Body of pancreas (tissue), 4 donors: ENCODE measurements around the gene ZEB2.

Source experiments
- POLR2A ChIP-seq, 3 donors: fragments of 450-650 bp; IDR thresholded peaks; one replicate each; pipeline ENCODE4 v1.6.1; 2016; ENCODE audit warnings: antibody characterized with exemption in 3 of 3, mild to moderate bottlenecking in 2 of 3
- TF ChIP-seq, protein P1 (sequence below), 7 experiments: fragments of 450-650 bp in 4 of 7; fragments of 200-600 bp in 3 of 7; sonication (generic) in 3 of 7; IDR thresholded peaks; one replicate each; pipeline ENCODE4 v1.5.1; 2016 to 2019; ENCODE audit warnings: antibody characterized with exemption in 7 of 7

- TF ChIP-seq, protein P1, sequence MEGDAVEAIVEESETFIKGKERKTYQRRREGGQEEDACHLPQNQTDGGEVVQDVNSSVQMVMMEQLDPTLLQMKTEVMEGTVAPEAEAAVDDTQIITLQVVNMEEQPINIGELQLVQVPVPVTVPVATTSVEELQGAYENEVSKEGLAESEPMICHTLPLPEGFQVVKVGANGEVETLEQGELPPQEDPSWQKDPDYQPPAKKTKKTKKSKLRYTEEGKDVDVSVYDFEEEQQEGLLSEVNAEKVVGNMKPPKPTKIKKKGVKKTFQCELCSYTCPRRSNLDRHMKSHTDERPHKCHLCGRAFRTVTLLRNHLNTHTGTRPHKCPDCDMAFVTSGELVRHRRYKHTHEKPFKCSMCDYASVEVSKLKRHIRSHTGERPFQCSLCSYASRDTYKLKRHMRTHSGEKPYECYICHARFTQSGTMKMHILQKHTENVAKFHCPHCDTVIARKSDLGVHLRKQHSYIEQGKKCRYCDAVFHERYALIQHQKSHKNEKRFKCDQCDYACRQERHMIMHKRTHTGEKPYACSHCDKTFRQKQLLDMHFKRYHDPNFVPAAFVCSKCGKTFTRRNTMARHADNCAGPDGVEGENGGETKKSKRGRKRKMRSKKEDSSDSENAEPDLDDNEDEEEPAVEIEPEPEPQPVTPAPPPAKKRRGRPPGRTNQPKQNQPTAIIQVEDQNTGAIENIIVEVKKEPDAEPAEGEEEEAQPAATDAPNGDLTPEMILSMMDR (IDR thresholded peaks at IDR 0.05): no peak
- TF ChIP-seq POLR2A (IDR thresholded peaks at IDR 0.05): no peak
These were observed 67.0 kb downstream of the ZEB2 start for GRCh38 chr2:144452989-144453336.
